CD4-positive, CD25-positive, alpha-beta regulatory T cell (primary cell): ENCODE results near the gene PCBP3. TPM values are rescaled to one million over a fixed set of nuclear protein-coding genes. Genes with fewer than 3 reads are reported as not detected.

Experiments
- ATAC-seq, 2 donors: fragments of 150-1000 bp; cut with Tn5 transposase; one replicate each; pipeline ENCODE4 v1.10.0; 2021; ENCODE audit warnings: low read depth in 2 of 2, moderate number of reproducible peaks in 2 of 2, moderate library complexity in 1 of 2
- DNase-seq, 3 donors: peaks; one replicate each; pipeline versions ENCODE4 v3.0.0 to v3.0.0-alpha.2; 2012 to 2022; ENCODE audit warnings: mixed read lengths in 1 of 3
- H3K27ac ChIP-seq: one replicate; pipeline ENCODE4 v1.7.0; 2013; ENCODE audit warnings: mild to moderate bottlenecking, low read length; ENCODE audit not compliant: insufficient read depth, poor library complexity, severe bottlenecking
- H3K27me3 ChIP-seq: one replicate; pipeline ENCODE4 v1.7.0; 2013; ENCODE audit warnings: low read length; ENCODE audit not compliant: control insufficient read depth, insufficient read depth
- H3K36me3 ChIP-seq: one replicate; pipeline ENCODE4 v1.7.0; 2013; ENCODE audit warnings: mild to moderate bottlenecking, low read length, moderate library complexity; ENCODE audit not compliant: control insufficient read depth, insufficient read depth
- H3K4me1 ChIP-seq: 2 replicates; pipeline ENCODE4 v1.7.0; 2013; ENCODE audit warnings: mild to moderate bottlenecking, low read length; ENCODE audit not compliant: insufficient read depth, control insufficient read depth, poor library complexity, severe bottlenecking
- H3K4me3 ChIP-seq: one replicate; pipeline ENCODE4 v1.7.0; 2013; ENCODE audit warnings: low read depth, mild to moderate bottlenecking, low read length, moderate library complexity
- H3K9me3 ChIP-seq, 2 experiments: 1 replicate in 1 of 2; 2 replicates in 1 of 2; pipeline ENCODE4 v1.7.0; 2013; ENCODE audit warnings: low read length in 2 of 2, mild to moderate bottlenecking in 1 of 2, moderate library complexity in 1 of 2; ENCODE audit not compliant: control insufficient read depth in 2 of 2
- H3K27ac Mint-ChIP-seq, 3 donors: one replicate each; pipeline ENCODE4 v1.8.0; 2020 to 2022; ENCODE audit warnings: mild to moderate bottlenecking in 3 of 3, mixed read lengths in 3 of 3, moderate library complexity in 2 of 3
- H3K27me3 Mint-ChIP-seq: one replicate; pipeline ENCODE4 v1.8.0; 2022; ENCODE audit warnings: mild to moderate bottlenecking, mixed read lengths
- H3K36me3 Mint-ChIP-seq: one replicate; pipeline ENCODE4 v1.8.0; 2020; ENCODE audit warnings: mixed read lengths
- H3K4me1 Mint-ChIP-seq, 4 donors: one replicate each; pipeline ENCODE4 v1.8.0; 2020 to 2022; ENCODE audit warnings: mixed read lengths in 4 of 4, mild to moderate bottlenecking in 1 of 4
- H3K4me3 Mint-ChIP-seq, 4 donors: one replicate each; pipeline ENCODE4 v1.8.0; 2020 to 2022; ENCODE audit warnings: mild to moderate bottlenecking in 4 of 4, mixed read lengths in 4 of 4, moderate library complexity in 3 of 4
- H3K9me3 Mint-ChIP-seq, 7 donors: one replicate each; pipeline ENCODE4 v1.8.0; 2020 to 2022; ENCODE audit warnings: mixed read lengths in 7 of 7, mild to moderate bottlenecking in 3 of 7, moderate library complexity in 2 of 7
- polyA plus RNA-seq, 4 donors: library from polyadenylated mRNA; unstranded; fragments of 300-500 nt; fragmentation: Illumina TruSeq; gene quantifications; one replicate each; pipeline ENCODE4 v1.2.3, GENCODE V29; 2021
- total RNA-seq: library from RNA; stranded (reverse); gene quantifications from one replicate; pipeline ENCODE4 v1.2.3, GENCODE V29; 2022

The PCBP3 gene
- total and polyA plus RNA-seq, 5 donors from 2014 or later = 0.72 to 5.3 (median 2.3) TPM

DNA sequence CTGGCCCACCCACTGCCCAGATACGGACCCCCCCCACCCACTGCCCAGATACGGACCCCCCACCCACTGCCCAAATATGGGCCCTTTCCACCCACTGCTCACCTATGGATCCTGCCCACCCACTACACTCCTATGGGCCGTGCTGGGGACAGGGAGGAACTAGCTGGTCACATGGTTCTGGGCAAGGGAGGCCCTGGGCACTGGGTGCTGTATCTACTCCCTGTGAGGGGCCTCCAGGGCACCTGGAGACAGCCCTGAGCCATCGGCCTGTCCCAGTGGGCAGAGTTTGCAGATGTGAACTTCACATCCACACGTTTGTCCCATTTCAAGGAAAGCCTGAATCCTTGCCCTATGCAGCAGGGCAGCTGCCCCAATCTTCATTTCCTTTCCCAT lies 266.6 kb downstream of the PCBP3 start:
- Histone ChIP-seq H3K4me3 (no peak overlapping the region), H3K36me3 (no peaks in the 10 kb centered on the region), H3K27ac (no peak overlapping the region), H3K27me3 (no peaks in the 10 kb centered on the region), H3K9me3 (no peaks in the 10 kb centered on the region), H3K4me1 (no peaks in the 10 kb centered on the region)
- Mint-ChIP-seq H3K4me3 (no peak overlapping the region), H3K36me3 (no peaks in the 10 kb centered on the region), H3K27ac (no peak overlapping the region), H3K4me1 (peaks cover 0 to 4% (median 1%) of the 10 kb centered on the region in 4 donors), H3K9me3 (no peaks in the 10 kb centered on the region), H3K27me3 (no peaks in the 10 kb centered on the region)
- ATAC-seq = no peak
- DNase-seq = no peak

DNA sequence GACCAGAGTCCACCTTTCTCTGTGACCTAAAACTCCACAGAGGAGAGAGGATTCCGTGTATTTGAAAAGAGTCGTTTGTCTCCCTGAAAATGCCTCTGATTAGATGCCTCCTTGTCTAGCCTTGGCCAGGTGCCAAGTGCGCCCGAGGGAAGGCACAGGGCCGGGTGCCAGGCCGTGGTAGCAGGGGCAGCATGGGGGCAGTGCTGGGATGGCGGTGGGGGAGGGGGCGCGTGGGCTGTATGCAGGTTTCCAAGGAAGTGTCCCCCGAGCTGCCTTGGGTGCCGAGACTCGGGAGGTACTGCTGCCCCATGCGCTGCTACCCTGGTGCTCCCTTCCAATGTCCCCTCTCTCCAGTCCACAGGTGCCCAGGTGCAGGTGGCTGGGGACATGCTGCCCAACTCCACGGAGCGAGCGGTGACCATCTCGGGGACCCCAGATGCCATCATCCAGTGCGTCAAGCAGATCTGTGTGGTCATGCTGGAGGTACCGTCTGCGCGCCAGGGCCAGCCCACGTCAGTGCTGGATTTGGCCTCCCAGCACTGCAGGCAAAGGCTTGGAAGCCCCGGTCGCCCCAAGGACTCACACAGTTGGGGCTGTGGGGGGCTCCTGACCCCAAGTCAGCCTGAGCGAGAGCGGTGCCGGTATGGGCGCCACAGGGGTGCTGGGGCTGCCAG lies 267.2 kb downstream of the PCBP3 start:
- no peaks in the 10 kb centered on the region for H3K27me3 ChIP-seq
- no peaks in the 10 kb centered on the region for H3K36me3 Mint-ChIP-seq
- H3K9me3 Mint-ChIP-seq = no peaks in the 10 kb centered on the region
- no peak overlapping the region for H3K27ac Mint-ChIP-seq
- no peaks in the 10 kb centered on the region for H3K27me3 Mint-ChIP-seq
- peaks cover 0 to 8% (median 3%) of the 10 kb centered on the region in 4 donors for H3K4me1 Mint-ChIP-seq
- no peaks in the 10 kb centered on the region for H3K9me3 ChIP-seq
- H3K27ac ChIP-seq = no peak overlapping the region
- H3K4me3 Mint-ChIP-seq = no peak overlapping the region
- no peak for DNase-seq
- no peak for ATAC-seq
- H3K4me1 ChIP-seq = peaks cover 1% of the 10 kb centered on the region
- H3K4me3 ChIP-seq = no peak overlapping the region
- H3K36me3 ChIP-seq = no peaks in the 10 kb centered on the region

DNA sequence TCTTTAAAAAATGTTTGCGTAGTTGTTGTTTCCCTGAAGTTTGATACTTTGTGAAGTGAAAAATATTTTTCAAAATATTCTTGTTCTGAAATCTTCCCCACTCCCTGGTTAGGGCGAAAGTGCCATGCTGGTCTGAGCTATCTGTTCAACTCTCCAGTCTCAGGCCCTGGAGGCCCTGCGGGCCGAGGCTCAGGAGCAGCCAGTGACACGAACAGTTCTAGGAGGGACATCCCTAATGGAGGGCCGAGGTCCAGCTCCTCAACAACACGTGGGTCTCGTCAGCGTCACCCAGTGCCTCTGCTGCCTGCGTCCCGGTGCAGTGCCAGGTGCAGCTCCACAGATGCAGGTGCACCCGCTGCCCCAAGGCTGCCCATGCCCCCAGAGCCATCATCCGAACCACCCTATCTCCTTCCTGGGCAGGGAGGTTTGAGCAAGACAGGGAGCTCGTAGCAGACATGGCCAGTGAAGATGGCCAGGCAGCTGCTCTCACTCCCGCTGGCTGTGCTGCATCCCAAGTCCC lies 268.3 kb downstream of the PCBP3 start:
- Mint-ChIP-seq H3K27ac (peak overlapping the region in 1 of 3 donors; percentile 35), H3K9me3 (no peaks in the 10 kb centered on the region), H3K27me3 (no peaks in the 10 kb centered on the region), H3K4me1 (peaks cover 0 to 15% (median 6%) of the 10 kb centered on the region in 4 donors), H3K36me3 (no peaks in the 10 kb centered on the region), H3K4me3 (no peak overlapping the region)
- H3K4me3 ChIP-seq = no peak overlapping the region
- DNase-seq (no peak), ATAC-seq (no peak)
- no peaks in the 10 kb centered on the region for H3K27me3 ChIP-seq
- no peaks in the 10 kb centered on the region for H3K36me3 ChIP-seq
- H3K9me3 ChIP-seq = no peaks in the 10 kb centered on the region
- no peak overlapping the region for H3K27ac ChIP-seq
- peaks cover 11% of the 10 kb centered on the region for H3K4me1 ChIP-seq

DNA sequence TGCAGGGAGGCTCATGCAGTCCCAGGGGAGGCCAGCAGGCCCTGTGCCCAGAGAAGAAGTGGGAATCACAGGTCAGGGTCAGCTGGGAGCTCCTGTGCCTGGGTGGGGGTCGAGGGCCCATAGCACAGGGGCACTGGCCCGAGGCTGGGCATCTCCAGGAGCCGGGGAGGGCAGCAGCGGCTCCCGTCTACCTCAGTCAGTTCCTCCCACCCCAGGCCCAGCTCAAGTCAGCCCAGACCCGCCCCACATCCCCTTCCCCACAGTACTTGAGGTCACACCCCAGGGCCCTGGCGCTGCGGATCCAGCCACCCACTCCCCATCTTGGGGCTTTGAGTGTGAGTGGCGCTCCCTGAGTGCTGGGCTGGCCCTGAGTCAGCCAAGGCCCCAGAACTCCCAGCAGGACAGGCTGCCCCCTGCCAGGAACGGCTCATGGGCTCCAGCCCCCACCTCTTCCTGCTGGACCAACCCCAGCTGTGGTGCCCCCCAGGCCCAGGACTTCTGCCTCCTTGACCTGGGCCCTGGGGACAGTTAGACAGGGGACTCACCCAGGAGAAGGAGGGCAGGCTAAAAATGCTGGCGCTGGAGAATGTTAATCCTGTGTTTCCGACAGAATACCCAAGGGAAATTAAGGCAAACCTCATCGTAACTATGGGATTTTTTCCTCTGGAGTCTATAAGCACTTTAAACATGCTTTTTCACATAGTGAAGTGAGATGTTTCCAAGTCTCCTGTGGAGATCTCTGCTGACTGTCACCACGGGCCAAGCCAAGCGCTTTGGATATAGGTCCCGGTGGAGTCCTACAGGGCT lies 269.3 kb downstream of the PCBP3 start:
- Histone ChIP-seq H3K9me3 (no peaks in the 10 kb centered on the region), H3K27me3 (no peaks in the 10 kb centered on the region), H3K4me3 (no peak overlapping the region), H3K27ac (no peak overlapping the region), H3K4me1 (peaks cover 11% of the 10 kb centered on the region), H3K36me3 (no peaks in the 10 kb centered on the region)
- no peaks in the 10 kb centered on the region for H3K9me3 Mint-ChIP-seq
- H3K27me3 Mint-ChIP-seq = no peaks in the 10 kb centered on the region
- no peak overlapping the region for H3K27ac Mint-ChIP-seq
- no peak overlapping the region for H3K4me3 Mint-ChIP-seq
- no peaks in the 10 kb centered on the region for H3K36me3 Mint-ChIP-seq
- H3K4me1 Mint-ChIP-seq = peaks cover 0 to 19% (median 7%) of the 10 kb centered on the region in 4 donors
- DNase-seq (no peak), ATAC-seq (no peak)

DNA sequence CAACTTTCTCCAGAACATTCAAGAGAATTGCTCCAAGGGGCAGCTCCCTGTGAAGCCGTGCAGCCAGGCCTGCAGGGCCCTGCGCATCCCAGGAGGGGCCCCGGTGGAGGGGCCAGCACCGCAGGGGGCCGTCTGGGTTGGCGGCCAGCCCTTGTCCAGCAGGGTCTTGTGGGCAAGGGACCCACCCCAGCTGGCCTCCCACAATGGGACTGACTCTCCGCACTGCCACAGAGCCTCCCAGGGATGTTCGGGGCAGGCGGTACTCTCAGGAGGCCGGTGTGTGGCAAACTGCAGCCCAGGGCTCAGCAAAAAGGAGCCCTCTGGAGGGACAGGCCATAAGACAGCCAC lies 269.9 kb downstream of the PCBP3 start:
- no peak for ATAC-seq

DNA sequence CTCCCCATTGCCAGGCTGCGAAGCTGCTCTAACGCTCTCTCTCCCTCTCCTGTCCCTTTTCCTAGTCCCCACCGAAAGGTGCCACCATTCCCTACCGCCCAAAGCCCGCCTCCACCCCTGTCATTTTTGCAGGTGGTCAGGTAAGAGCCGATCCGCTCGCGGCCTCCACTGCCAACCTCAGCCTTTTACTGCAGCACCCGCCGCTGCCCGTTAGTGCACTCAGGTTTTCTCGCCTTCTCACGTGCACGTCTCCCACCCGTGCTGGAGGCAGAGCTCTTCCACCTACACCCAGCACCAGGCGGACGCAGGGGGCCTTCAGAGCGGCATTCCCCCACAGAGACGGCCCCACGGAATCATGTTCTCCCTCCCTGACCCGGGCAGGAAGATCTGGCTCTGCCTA lies 270.4 kb downstream of the PCBP3 start:
- Mint-ChIP-seq H3K9me3 (no peaks in the 10 kb centered on the region), H3K4me1 (peaks cover 0 to 19% (median 7%) of the 10 kb centered on the region in 4 donors), H3K27ac (no peak overlapping the region), H3K4me3 (no peak overlapping the region), H3K36me3 (no peaks in the 10 kb centered on the region), H3K27me3 (no peaks in the 10 kb centered on the region)
- Histone ChIP-seq H3K27me3 (no peaks in the 10 kb centered on the region), H3K27ac (no peak overlapping the region), H3K9me3 (no peaks in the 10 kb centered on the region), H3K4me3 (no peak overlapping the region), H3K36me3 (no peaks in the 10 kb centered on the region), H3K4me1 (peaks cover 11% of the 10 kb centered on the region)
- DNase-seq (no peak), ATAC-seq (no peak)

More for the DNA sequence above, 269.9 kb downstream of the PCBP3 start:
- Mint-ChIP-seq H3K36me3 (no peaks in the 10 kb centered on the region), H3K4me3 (no peak overlapping the region), H3K27ac (no peak overlapping the region), H3K4me1 (peaks cover 0 to 19% (median 7%) of the 10 kb centered on the region in 4 donors), H3K9me3 (no peaks in the 10 kb centered on the region), H3K27me3 (no peaks in the 10 kb centered on the region)
- Histone ChIP-seq H3K4me3 (no peak overlapping the region), H3K36me3 (no peaks in the 10 kb centered on the region), H3K27ac (no peak overlapping the region), H3K27me3 (no peaks in the 10 kb centered on the region), H3K4me1 (peaks cover 11% of the 10 kb centered on the region), H3K9me3 (no peaks in the 10 kb centered on the region)
- no peak for DNase-seq

DNA sequence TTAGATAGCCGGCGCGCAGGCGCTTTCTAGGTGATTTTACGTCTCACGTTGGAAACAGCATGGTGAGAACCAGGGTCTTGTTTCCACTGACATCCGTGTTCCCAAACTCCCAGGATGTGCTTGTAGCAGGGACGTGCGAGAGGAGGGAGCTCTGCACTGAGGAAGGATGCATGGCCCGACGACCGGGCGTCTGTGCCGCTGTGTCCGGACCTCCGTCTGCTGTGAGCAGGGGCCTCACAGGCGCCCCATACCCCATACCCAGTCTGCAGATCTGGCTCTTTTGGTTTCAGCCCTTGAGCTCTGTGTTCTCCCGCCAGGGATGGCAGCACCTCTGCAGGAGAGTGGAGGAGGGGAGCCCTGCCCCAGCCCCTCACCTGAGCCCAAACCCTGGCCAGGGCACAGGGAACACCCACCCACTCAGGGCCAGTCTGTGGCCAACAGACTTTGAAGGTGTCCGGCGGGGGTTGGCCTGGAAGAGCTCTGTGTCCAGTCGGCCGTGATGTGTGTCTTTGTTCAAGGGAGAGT lies 270.9 kb downstream of the PCBP3 start:
- Histone ChIP-seq H3K4me3 (no peak overlapping the region), H3K4me1 (peaks cover 11% of the 10 kb centered on the region), H3K9me3 (no peaks in the 10 kb centered on the region), H3K27ac (no peak overlapping the region), H3K27me3 (no peaks in the 10 kb centered on the region), H3K36me3 (no peaks in the 10 kb centered on the region)
- Mint-ChIP-seq H3K4me3 (no peak overlapping the region), H3K27ac (no peak overlapping the region), H3K27me3 (no peaks in the 10 kb centered on the region), H3K4me1 (peaks cover 0 to 16% (median 7%) of the 10 kb centered on the region in 4 donors), H3K9me3 (no peaks in the 10 kb centered on the region), H3K36me3 (no peaks in the 10 kb centered on the region)
- no peak for ATAC-seq
- no peak for DNase-seq
